ENCODE measurements around the gene ADK. TPM values are rescaled to one million over a fixed set of nuclear protein-coding genes. Genes with fewer than 3 reads are reported as not detected.

The ADK gene
- total and polyA plus RNA-seq, 2 donors (not counting 3 experiments of a cell fraction or from before 2014, with no cell fraction given): 11.7 to 46.5 TPM

DNA sequence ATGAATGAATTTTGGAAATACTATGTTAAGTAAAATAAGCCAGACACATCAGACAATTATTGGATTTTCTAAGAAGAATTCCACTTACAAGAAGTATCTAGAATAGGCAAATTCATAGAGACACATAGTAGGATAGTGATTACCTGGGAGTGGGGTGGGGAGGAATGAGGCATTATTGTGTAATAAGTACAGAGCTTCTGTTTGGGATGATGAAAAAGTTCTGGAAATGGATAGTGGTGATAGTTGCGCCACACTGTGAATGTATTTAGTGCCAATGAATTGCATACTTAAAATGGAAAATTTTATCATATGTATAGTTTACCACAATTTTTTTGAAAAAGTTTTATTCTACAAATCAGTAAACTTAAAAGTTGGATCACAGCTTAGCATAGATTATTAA is 378.2 kb downstream of the ADK start:
- Histone ChIP-seq H3K36me3 (ENCODE audit: control insufficient read depth in 2 of 2, extremely low read depth in 1 of 2, insufficient read depth in 2 of 2, low read length in 2 of 2) (no peaks in the 10 kb centered on the region), H3K27ac (ENCODE audit: insufficient read depth, low read depth, low read length) (no peak overlapping the region), H3K9me1 (replicated peaks; ENCODE audit: control insufficient read depth, extremely low read depth, insufficient read depth, low read length) (no peaks in the 10 kb centered on the region), H3K79me2 (ENCODE audit: control insufficient read depth, insufficient read depth, low read length) (no peaks in the 10 kb centered on the region), H2AFZ (ENCODE audit: low read depth, low read length) (no peak overlapping the region), H3K4me3 (replicated peaks in 1 of 3; ENCODE audit: insufficient read depth in 1 of 3, low read depth in 1 of 3, low read length in 3 of 3) (no peak overlapping the region), H3K9me3 (replicated peaks; ENCODE audit: control insufficient read depth, insufficient read depth, low read length) (no peaks in the 10 kb centered on the region), H3K4me1 (ENCODE audit: control insufficient read depth, extremely low read depth, insufficient read depth, low read length) (no peaks in the 10 kb centered on the region), H4K20me1 (replicated peaks; ENCODE audit: control insufficient read depth, extremely low read depth, insufficient read depth, low read length) (no peaks in the 10 kb centered on the region), H3K4me2 (ENCODE audit: insufficient read depth, low read length) (no peak overlapping the region), H3K27me3 (ENCODE audit: control insufficient read depth in 2 of 2, insufficient read depth in 2 of 2, low read length in 2 of 2) (no peaks in the 10 kb centered on the region), H3K9ac (replicated peaks; ENCODE audit: extremely low read depth, insufficient read depth, low read length) (no peak overlapping the region)
- intact Hi-C loops (cut with micrococcal nuclease): no loop called here
- CTCF ChIA-PET: no interaction called here
- FAIRE-seq (no peak), DNase-seq (ENCODE audit: low read depth, low spot score) (no peak)
- dilution Hi-C loops (cut with MboI; ENCODE audit: extremely low pct_ligation_motif_present, low sequenced_read_pairs): no loop called here
- BruUV-seq (replicated peaks): no TSS peak
- no peak for TF ChIP-seq GATA2 (IDR thresholded peaks at IDR 0.05; ENCODE audit: insufficient read depth, insufficient read length, low read depth, low read length)
- TF ChIP-seq EZH2 (IDR thresholded peaks at IDR 0.05; ENCODE audit: borderline replicate concordance, low read depth, low read length, severe bottlenecking): no peak
- TF ChIP-seq JUN (IDR thresholded peaks at IDR 0.05; ENCODE audit: borderline replicate concordance, insufficient read depth, insufficient read length, low read depth): no peak
- TF ChIP-seq MYC (IDR thresholded peaks at IDR 0.05; ENCODE audit: low read depth, low read length): no peak
- TF ChIP-seq, protein P1, sequence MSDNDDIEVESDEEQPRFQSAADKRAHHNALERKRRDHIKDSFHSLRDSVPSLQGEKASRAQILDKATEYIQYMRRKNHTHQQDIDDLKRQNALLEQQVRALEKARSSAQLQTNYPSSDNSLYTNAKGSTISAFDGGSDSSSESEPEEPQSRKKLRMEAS (IDR thresholded peaks at IDR 0.05; ENCODE audit: insufficient read depth, insufficient read length): no peak
- TF ChIP-seq POLR2A (IDR thresholded peaks at IDR 0.05; ENCODE audit: low read depth, low read length): no peak
- TF ChIP-seq, protein P2, sequence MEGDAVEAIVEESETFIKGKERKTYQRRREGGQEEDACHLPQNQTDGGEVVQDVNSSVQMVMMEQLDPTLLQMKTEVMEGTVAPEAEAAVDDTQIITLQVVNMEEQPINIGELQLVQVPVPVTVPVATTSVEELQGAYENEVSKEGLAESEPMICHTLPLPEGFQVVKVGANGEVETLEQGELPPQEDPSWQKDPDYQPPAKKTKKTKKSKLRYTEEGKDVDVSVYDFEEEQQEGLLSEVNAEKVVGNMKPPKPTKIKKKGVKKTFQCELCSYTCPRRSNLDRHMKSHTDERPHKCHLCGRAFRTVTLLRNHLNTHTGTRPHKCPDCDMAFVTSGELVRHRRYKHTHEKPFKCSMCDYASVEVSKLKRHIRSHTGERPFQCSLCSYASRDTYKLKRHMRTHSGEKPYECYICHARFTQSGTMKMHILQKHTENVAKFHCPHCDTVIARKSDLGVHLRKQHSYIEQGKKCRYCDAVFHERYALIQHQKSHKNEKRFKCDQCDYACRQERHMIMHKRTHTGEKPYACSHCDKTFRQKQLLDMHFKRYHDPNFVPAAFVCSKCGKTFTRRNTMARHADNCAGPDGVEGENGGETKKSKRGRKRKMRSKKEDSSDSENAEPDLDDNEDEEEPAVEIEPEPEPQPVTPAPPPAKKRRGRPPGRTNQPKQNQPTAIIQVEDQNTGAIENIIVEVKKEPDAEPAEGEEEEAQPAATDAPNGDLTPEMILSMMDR (IDR thresholded peaks at IDR 0.05; ENCODE audit: extremely low read depth in 1 of 2, insufficient read depth in 1 of 2, low read depth in 1 of 2, low read length in 2 of 2): no peak
- no peak for TF ChIP-seq POLR2AphosphoS5 (IDR thresholded peaks at IDR 0.05; ENCODE audit: insufficient read depth, low read depth, low read length)
- no peak for TF ChIP-seq FOS (IDR thresholded peaks at IDR 0.05; ENCODE audit: borderline replicate concordance, insufficient read depth, low read length)
- POLR2A ChIA-PET: no interaction called here

All from endothelial cell of umbilical vein (primary cell).